AG04449 (cell line): Measurements from ENCODE around the gene CDKN2C.
"Not testable (repeated sequence)": the region's sequence is repeated elsewhere in the genome, so short reads cannot be mapped to it uniquely, and the experiment has no call there.

Experiments used
- CTCF ChIA-PET: fragments of 350-600 bp; formaldehyde crosslinking; extraction: SDS; loops from one replicate; lab custom pipeline; 2021; ENCODE audit warnings: antibody characterized with exemption; lab: Yijun Ruan, JAX
- POLR2A ChIA-PET: fragments of 400-600, 350-600 bp; formaldehyde crosslinking; extraction: SDS; loops from one replicate; lab custom pipeline; 2020; ENCODE audit warnings: antibody characterized with exemption, inconsistent platforms; lab: Yijun Ruan, JAX
- DNase-seq: peaks from one replicate; pipeline ENCODE4 v3.0.0-alpha.2; 2010; ENCODE audit warnings: low read depth, low spot score
- H3K4me3 ChIP-seq: 2 replicates; pipeline ENCODE4 v1.5.1; 2011; ENCODE audit warnings: low read depth, mild to moderate bottlenecking, control low read depth, low read length
- CTCF ChIP-seq: IDR thresholded peaks from one replicate; pipeline ENCODE4 v1.5.1; 2011; ENCODE audit warnings: mild to moderate bottlenecking, moderate library complexity, low read length, control low read depth, inconsistent platforms; ENCODE audit not compliant: insufficient read depth; ENCODE audit errors: missing control alignments

CDKN2C gene

GRCh38 chr1:50940291-50940690, 29.8 kb upstream of the CDKN2C start:
- ChIA-PET CTCF (interaction anchor here (4.9 kb wide), 1 partner anchor 12 kb away, joined by 46 read pairs; no protein-coding TSS in a partner anchor), POLR2A (no interaction called here)
- H3K4me3 ChIP-seq = no peak overlapping the region
- TF ChIP-seq CTCF = no peak
- DNase-seq = no peak

- CTCF ChIA-PET = interaction anchor here (4.8 kb wide), 1 partner anchor 13 kb away, joined by 23 read pairs; no protein-coding TSS in a partner anchor
- POLR2A ChIA-PET = no interaction called here
- no peak for DNase-seq
- no peak overlapping the region for H3K4me3 ChIP-seq
- no peak for TF ChIP-seq CTCF
Measured at GRCh38 chr1:50942334-50942733, 27.7 kb upstream of the CDKN2C start.

- H3K4me3 ChIP-seq = no peak overlapping the region
- no peak for DNase-seq
- CTCF ChIA-PET = no interaction called here
- POLR2A ChIA-PET = no interaction called here
- TF ChIP-seq CTCF = no peak
Measured at GRCh38 chr1:50949286-50949982, 20.6 kb upstream of the CDKN2C start.

- no peak overlapping the region for H3K4me3 ChIP-seq
- DNase-seq = no peak
- ChIA-PET POLR2A (no interaction called here), CTCF (interaction anchor here (1.3 kb wide), 1 partner anchor 21 kb away, joined by 6 read pairs; no protein-coding TSS in a partner anchor)
- no peak for TF ChIP-seq CTCF
Measured at GRCh38 chr1:50950396-50950795, 19.6 kb upstream of the CDKN2C start.

GRCh38 chr1:50952566-50952965, 17.5 kb upstream of the CDKN2C start:
- POLR2A ChIA-PET, DNase-seq, H3K4me3 ChIP-seq, CTCF ChIA-PET: not testable (repeated sequence)

GRCh38 chr1:50955116-50955515, 14.9 kb upstream of the CDKN2C start:
- CTCF ChIA-PET = no interaction called here
- DNase-seq = no peak
- POLR2A ChIA-PET = no interaction called here
- TF ChIP-seq CTCF = no peak
- no peak overlapping the region for H3K4me3 ChIP-seq
